Osteoblast (primary cell): ENCODE measurements around the gene PDPK1. TPM values are rescaled to one million over a fixed set of nuclear protein-coding genes. Genes with fewer than 3 reads are reported as not detected.

Source experiments
- DNase-seq: peaks from one replicate; pipeline ENCODE4 v3.0.0; 2011; ENCODE audit warnings: low spot score, mixed read lengths; ENCODE audit not compliant: insufficient read length; ENCODE audit errors: missing footprints
- H2AFZ ChIP-seq: 2 replicates; pipeline ENCODE4 v1.6.0; 2011; ENCODE audit warnings: mild to moderate bottlenecking, low read length
- H3K27ac ChIP-seq: 2 replicates; pipeline ENCODE4 v1.5.1; 2011; ENCODE audit warnings: mild to moderate bottlenecking, low read depth, low read length, moderate library complexity
- H3K27me3 ChIP-seq: 2 replicates; pipeline ENCODE4 v1.6.0; 2012; ENCODE audit warnings: mild to moderate bottlenecking, control low read depth, inconsistent platforms, low read length, moderate library complexity; ENCODE audit not compliant: insufficient read depth
- H3K36me3 ChIP-seq: 2 replicates; pipeline ENCODE4 v1.5.1; 2011; ENCODE audit warnings: mild to moderate bottlenecking, low read length, control low read depth, moderate library complexity; ENCODE audit not compliant: insufficient read depth
- H3K4me1 ChIP-seq: 2 replicates; pipeline ENCODE4 v1.5.1; 2011; ENCODE audit warnings: mild to moderate bottlenecking, low read length, control low read depth, moderate library complexity; ENCODE audit not compliant: insufficient read depth
- H3K4me2 ChIP-seq: 2 replicates; pipeline ENCODE4 v1.6.0; 2011; ENCODE audit warnings: mild to moderate bottlenecking, low read length; ENCODE audit not compliant: insufficient read depth
- H3K4me3 ChIP-seq: fragments of 200-600 bp; sonication (generic); 3 replicates; pipeline ENCODE4 v1.5.1; 2012; ENCODE audit warnings: mild to moderate bottlenecking, low read length, inconsistent platforms; ENCODE audit not compliant: insufficient read depth
- H3K79me2 ChIP-seq: 2 replicates; pipeline ENCODE4 v1.6.0; 2012; ENCODE audit warnings: mild to moderate bottlenecking, low read length, control low read depth, inconsistent platforms; ENCODE audit not compliant: insufficient read depth
- H3K9me3 ChIP-seq: 2 replicates; pipeline ENCODE4 v1.5.1; 2011; ENCODE audit warnings: low read depth, low read length, control low read depth
- H4K20me1 ChIP-seq: 2 replicates; pipeline ENCODE4 v1.6.0; 2012; ENCODE audit warnings: mild to moderate bottlenecking, low read length, control low read depth; ENCODE audit not compliant: insufficient read depth
- total RNA-seq: library from RNA; depleted of rRNA; stranded (reverse); fragments of >200 nt; gene quantifications from 2 replicates; pipeline ENCODE4 v1.2.3, GENCODE V29; 2012
- TF ChIP-seq, protein P1 (sequence below): IDR thresholded peaks from 2 replicates; pipeline ENCODE4 v1.5.1; 2011; ENCODE audit warnings: mild to moderate bottlenecking, low read depth, low read length, moderate library complexity; ENCODE audit errors: extremely low read depth

Gene PDPK1
- total RNA-seq, 1 donor: 23.2 TPM

DNA sequence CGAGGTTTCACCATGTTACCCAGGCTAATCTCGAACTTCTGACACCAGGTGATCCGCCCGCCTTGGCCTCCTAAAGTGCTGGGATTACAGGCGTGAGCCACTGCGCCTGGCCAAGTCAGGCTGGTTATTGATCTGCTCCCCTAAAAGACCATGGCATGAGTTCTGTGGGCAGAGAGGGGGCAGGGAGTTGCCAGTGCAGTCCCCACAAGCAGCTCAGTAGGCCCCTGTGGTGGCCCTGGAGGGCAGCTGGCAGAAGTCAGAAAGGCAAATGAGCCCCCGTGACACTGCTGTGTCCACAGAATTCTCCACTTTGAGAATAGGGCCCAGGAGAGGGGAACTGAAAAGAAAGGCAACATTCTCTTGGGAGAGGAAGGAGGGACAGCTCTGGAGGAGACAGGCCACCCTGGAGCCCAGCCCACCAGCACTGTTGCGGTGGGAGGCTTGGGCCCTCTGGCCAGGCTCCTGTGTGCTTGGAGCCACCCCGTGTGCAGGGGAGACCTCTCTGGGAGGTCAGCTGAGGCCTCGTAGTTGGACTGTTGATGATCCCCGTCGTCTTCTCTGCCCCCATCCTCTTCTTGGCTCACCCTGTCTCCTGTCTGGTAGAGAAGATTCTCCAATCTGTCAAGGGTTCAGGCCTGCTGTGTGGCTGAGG, 19.7 kb upstream of the PDPK1 start:
- H3K9me3 ChIP-seq: no peaks in the 10 kb centered on the region
- no peak overlapping the region for H2AFZ ChIP-seq
- no peaks in the 10 kb centered on the region for H3K27me3 ChIP-seq
- peaks cover 58% of the 10 kb centered on the region for H4K20me1 ChIP-seq
- H3K27ac ChIP-seq: no peak overlapping the region
- no peak overlapping the region for H3K4me2 ChIP-seq
- no peak overlapping the region for H3K4me3 ChIP-seq
- peaks cover 41% of the 10 kb centered on the region for H3K4me1 ChIP-seq
- peaks cover 84% of the 10 kb centered on the region for H3K79me2 ChIP-seq
- H3K36me3 ChIP-seq: peaks cover 11% of the 10 kb centered on the region
- TF ChIP-seq, protein P1, sequence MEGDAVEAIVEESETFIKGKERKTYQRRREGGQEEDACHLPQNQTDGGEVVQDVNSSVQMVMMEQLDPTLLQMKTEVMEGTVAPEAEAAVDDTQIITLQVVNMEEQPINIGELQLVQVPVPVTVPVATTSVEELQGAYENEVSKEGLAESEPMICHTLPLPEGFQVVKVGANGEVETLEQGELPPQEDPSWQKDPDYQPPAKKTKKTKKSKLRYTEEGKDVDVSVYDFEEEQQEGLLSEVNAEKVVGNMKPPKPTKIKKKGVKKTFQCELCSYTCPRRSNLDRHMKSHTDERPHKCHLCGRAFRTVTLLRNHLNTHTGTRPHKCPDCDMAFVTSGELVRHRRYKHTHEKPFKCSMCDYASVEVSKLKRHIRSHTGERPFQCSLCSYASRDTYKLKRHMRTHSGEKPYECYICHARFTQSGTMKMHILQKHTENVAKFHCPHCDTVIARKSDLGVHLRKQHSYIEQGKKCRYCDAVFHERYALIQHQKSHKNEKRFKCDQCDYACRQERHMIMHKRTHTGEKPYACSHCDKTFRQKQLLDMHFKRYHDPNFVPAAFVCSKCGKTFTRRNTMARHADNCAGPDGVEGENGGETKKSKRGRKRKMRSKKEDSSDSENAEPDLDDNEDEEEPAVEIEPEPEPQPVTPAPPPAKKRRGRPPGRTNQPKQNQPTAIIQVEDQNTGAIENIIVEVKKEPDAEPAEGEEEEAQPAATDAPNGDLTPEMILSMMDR: no peak
- peak; percentile 42 for DNase-seq

DNA sequence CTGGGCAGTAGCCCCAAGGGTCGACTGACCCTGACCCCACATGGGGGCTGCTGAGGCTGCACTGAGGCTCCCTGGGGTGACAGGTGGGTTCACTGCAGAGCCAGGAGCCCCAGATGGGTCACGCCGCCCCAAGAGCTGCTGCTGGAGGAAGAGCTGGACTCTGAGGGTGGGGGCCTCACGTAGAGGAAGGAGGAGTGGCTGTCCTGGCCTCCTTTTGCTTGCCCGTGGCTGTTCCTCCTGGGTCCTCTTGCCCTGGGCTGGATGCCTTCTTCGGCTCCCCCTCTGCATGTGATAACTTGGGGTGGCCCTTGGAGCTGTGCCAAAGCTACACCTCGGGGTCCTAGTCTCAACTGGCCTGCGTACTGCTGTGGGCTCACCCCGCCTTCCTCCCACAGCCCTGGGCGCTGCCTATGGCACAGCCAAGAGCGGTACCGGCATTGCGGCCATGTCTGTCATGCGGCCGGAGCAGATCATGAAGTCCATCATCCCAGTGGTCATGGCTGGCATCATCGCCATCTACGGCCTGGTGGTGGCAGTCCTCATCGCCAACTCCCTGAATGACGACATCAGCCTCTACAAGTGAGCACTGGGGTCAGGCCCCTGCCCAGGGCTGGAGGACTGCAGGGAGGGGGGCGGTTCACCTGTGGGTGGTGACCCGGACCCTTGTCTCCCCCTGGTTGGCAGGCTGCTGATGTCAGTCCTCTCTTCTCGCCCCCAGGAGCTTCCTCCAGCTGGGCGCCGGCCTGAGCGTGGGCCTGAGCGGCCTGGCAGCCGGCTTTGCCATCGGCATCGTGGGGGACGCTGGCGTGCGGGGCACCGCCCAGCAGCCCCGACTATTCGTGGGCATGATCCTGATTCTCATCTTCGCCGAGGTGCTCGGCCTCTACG, 18.8 kb upstream of the PDPK1 start:
- H2AFZ ChIP-seq: no peak overlapping the region
- no peaks in the 10 kb centered on the region for H3K9me3 ChIP-seq
- H3K36me3 ChIP-seq: peaks cover 21% of the 10 kb centered on the region
- DNase-seq: peak; percentile 78
- H3K79me2 ChIP-seq: peaks cover 92% of the 10 kb centered on the region
- H3K4me3 ChIP-seq: no peak overlapping the region
- TF ChIP-seq, protein P1: peak; percentile 9
- H3K27me3 ChIP-seq: no peaks in the 10 kb centered on the region
- peaks cover 63% of the 10 kb centered on the region for H4K20me1 ChIP-seq
- H3K27ac ChIP-seq: no peak overlapping the region
- H3K4me1 ChIP-seq: peaks cover 38% of the 10 kb centered on the region
- no peak overlapping the region for H3K4me2 ChIP-seq

DNA sequence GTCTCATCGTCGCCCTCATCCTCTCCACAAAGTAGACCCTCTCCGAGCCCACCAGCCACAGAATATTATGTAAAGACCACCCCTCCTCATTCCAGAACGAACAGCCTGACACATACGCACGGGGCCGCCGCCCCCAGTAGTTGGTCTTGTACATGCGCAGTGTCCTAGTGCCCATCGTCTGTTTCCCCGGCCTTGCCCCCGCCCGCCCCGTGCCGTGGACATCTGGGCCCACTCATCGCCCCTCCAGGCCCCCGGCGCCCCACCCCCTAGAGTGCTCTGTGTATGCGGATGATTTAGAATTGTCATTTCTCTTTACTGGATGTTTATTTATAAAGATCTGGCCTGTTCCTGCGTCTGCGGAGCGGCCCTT, 18.1 kb upstream of the PDPK1 start:
- Histone ChIP-seq H3K4me3 (no peak overlapping the region), H3K4me1 (peaks cover 38% of the 10 kb centered on the region), H3K27ac (peak overlapping the region; percentile 41)

More for the DNA sequence above, 18.1 kb upstream of the PDPK1 start:
- no peaks in the 10 kb centered on the region for H3K9me3 ChIP-seq
- H3K4me2 ChIP-seq: peak overlapping the region; percentile 65
- H3K79me2 ChIP-seq: peaks cover 92% of the 10 kb centered on the region
- H3K27me3 ChIP-seq: no peaks in the 10 kb centered on the region
- peaks cover 27% of the 10 kb centered on the region for H3K36me3 ChIP-seq
- DNase-seq: no peak
- TF ChIP-seq, protein P1: no peak
- H4K20me1 ChIP-seq: peaks cover 60% of the 10 kb centered on the region
- H2AFZ ChIP-seq: no peak overlapping the region
